HL-60 (cell line): Measurements from ENCODE around the gene VWDE.

ENCODE experiments used
- DNase-seq, 2 experiments: peaks; one replicate each; pipeline ENCODE4 v3.0.0-alpha.2; 2010 to 2020; ENCODE audit warnings: low read depth in 1 of 2, low spot score in 1 of 2
- H3K27ac ChIP-seq: fragments of 250-450 bp; sonication (Bioruptor Pico); replicated peaks from 2 replicates; pipeline ENCODE4 v1.5.1; 2020; ENCODE audit warnings: mild to moderate bottlenecking, moderate library complexity
- H3K27me3 ChIP-seq: fragments of 250-450 bp; sonication (Bioruptor Pico); 2 replicates; pipeline ENCODE4 v1.5.1; 2021; ENCODE audit warnings: mild to moderate bottlenecking, moderate library complexity; ENCODE audit not compliant: insufficient read depth, poor library complexity, severe bottlenecking
- H3K4me3 ChIP-seq: replicated peaks from 2 replicates; pipeline ENCODE4 v1.5.1; 2011; ENCODE audit warnings: mild to moderate bottlenecking, control low read depth, low read length; ENCODE audit not compliant: insufficient read depth
- GABPA ChIP-seq: IDR thresholded peaks from 2 replicates; pipeline ENCODE4 v1.6.1; 2012; ENCODE audit warnings: low read depth
- POLR2AphosphoS5 ChIP-seq: IDR thresholded peaks from 2 replicates; pipeline ENCODE4 v1.6.1; 2012; ENCODE audit warnings: low read depth
- REST ChIP-seq: IDR thresholded peaks from 2 replicates; pipeline ENCODE4 v1.6.1; 2012; ENCODE audit warnings: low read depth; ENCODE audit not compliant: insufficient replicate concordance
- SPI1 ChIP-seq: IDR thresholded peaks from 2 replicates; pipeline ENCODE4 v1.6.1; 2012; ENCODE audit warnings: low read depth, mild to moderate bottlenecking, borderline replicate concordance
- TF ChIP-seq, protein P1 (sequence below): IDR thresholded peaks from one replicate; pipeline ENCODE4 v1.5.1; 2011; ENCODE audit warnings: low read length, control low read depth, inconsistent platforms; ENCODE audit not compliant: insufficient read depth

VWDE gene

DNA sequence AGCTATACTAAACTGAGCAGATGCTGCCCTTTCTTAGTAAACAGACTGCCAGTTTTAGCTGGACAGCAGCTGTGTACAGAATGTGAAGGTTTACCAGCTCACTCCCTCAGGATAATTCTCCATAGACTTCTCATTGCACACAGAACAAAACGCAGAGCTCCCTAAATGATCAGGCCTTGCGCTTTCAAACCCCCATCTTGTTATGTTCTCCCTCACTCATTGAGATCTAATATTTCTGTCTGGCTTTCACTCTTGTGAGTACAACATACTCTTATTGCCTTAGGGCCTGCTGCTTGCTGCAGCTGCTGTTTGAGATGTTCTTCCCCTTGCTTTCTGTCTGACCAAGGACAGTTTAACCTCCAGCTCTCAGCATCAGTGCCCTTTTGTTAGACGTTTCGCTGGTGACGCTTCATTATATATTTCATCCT is 17.3 kb downstream of the VWDE start:
- no peak for DNase-seq
- H3K27me3 ChIP-seq = no peaks in the 10 kb centered on the region
- no peak overlapping the region for H3K4me3 ChIP-seq
- H3K27ac ChIP-seq = no peak overlapping the region
- TF ChIP-seq REST (no peak), GABPA (no peak), SPI1 (no peak)

DNA sequence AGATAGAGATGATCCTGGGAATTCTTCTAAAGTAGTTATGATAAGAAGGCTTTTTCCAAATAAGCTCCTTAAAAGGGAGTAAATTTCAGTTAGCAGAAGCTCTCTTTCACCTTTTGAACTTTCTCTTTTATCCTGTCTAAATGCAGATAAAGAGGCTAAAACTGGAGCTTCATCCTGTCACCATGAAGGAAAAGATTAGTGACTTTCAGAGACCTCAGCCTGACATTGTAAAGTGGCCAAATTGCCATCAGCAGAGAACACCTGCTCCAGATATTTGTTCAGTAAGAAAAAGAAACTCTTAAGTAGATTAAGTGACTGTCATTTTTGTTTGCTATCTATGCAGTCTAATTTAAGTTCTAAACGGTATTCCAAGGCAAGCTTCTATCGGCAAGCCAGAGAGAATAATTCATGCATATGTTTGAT is 18.3 kb downstream of the VWDE start:
- Histone ChIP-seq H3K27ac (no peak overlapping the region), H3K27me3 (no peaks in the 10 kb centered on the region), H3K4me3 (no peak overlapping the region)
- DNase-seq = no peak
- TF ChIP-seq POLR2AphosphoS5 (no peak), REST (no peak), GABPA (no peak), SPI1 (no peak)
- TF ChIP-seq, protein P1, sequence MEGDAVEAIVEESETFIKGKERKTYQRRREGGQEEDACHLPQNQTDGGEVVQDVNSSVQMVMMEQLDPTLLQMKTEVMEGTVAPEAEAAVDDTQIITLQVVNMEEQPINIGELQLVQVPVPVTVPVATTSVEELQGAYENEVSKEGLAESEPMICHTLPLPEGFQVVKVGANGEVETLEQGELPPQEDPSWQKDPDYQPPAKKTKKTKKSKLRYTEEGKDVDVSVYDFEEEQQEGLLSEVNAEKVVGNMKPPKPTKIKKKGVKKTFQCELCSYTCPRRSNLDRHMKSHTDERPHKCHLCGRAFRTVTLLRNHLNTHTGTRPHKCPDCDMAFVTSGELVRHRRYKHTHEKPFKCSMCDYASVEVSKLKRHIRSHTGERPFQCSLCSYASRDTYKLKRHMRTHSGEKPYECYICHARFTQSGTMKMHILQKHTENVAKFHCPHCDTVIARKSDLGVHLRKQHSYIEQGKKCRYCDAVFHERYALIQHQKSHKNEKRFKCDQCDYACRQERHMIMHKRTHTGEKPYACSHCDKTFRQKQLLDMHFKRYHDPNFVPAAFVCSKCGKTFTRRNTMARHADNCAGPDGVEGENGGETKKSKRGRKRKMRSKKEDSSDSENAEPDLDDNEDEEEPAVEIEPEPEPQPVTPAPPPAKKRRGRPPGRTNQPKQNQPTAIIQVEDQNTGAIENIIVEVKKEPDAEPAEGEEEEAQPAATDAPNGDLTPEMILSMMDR = no peak

DNA sequence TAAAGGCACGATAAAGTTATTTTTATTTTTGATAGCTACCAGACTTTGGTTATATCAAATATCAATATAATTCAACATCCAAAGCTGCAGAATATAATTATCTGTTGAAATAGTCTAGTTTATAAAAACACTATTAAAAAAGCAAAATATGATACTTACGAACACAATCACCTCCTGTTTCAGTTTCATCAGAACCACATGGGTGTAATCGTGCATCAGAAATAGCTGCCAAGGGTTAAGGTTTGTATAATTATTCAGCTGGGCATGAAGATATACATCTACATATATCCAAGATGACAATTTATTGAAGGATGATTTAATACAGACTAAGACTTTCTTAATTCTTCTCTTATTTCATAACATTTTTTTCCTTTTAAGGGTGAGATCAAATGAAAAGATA is 20.3 kb downstream of the VWDE start:
- TF ChIP-seq, protein P1 = no peak
- TF ChIP-seq SPI1 (no peak), GABPA (no peak), REST (no peak), POLR2AphosphoS5 (no peak)
- no peak for DNase-seq
- H3K4me3 ChIP-seq = no peak overlapping the region
- H3K27ac ChIP-seq = no peak overlapping the region
- H3K27me3 ChIP-seq = no peaks in the 10 kb centered on the region

GRCh38 chr7:12378389-12378788 is 25.3 kb downstream of the VWDE start:
- TF ChIP-seq, protein P1 = no peak
- TF ChIP-seq POLR2AphosphoS5 = no peak
- no peak for TF ChIP-seq GABPA
- TF ChIP-seq SPI1 = no peak
- no peak for TF ChIP-seq REST
- Histone ChIP-seq H3K27me3 (no peaks in the 10 kb centered on the region), H3K4me3 (no peak overlapping the region), H3K27ac (no peak overlapping the region)
- no peak for DNase-seq
